Mammary epithelial cell (primary cell): ENCODE measurements around the gene RALGPS1.

Experiments used
- CTCF ChIP-seq, 2 donors: IDR thresholded peaks in 1 of 2; conservative IDR thresholded peaks in 1 of 2; 2 replicates each; pipeline ENCODE4 v1.5.1; 2011 to 2012; ENCODE audit warnings: inconsistent platforms in 2 of 2, low read length in 2 of 2, mild to moderate bottlenecking in 2 of 2, control low read depth in 1 of 2, low read depth in 1 of 2; ENCODE audit not compliant: insufficient read depth in 1 of 2; ENCODE audit errors: extremely low read depth in 1 of 2
- EZH2 ChIP-seq: IDR thresholded peaks from 2 replicates; pipeline ENCODE4 v1.6.1; 2012; ENCODE audit warnings: low read length, inconsistent platforms, borderline replicate concordance

- TF ChIP-seq CTCF (conservative IDR thresholded peaks at IDR 0.05 in 1 of 2, IDR thresholded peaks at IDR 0.05 in 1 of 2; ENCODE audit: extremely low read depth in 1 of 2, insufficient read depth in 1 of 2, low read depth in 1 of 2, low read length in 2 of 2) (no peak), EZH2 (no peak)
Observed at GRCh38 chr9:127122176-127123063, 207.8 kb downstream of the RALGPS1 start, which contains the start of gene ANGPTL2.
